ENCODE data around the gene POM121L2. TPM values are rescaled to one million over a fixed set of nuclear protein-coding genes. Genes with fewer than 3 reads are reported as not detected.

POM121L2 gene
- total and polyA plus RNA-seq, 2 donors (not counting 3 experiments of a cell fraction or from before 2014, with no cell fraction given), result not detected

GRCh38 chr6:27290850-27291208 lies 21.2 kb downstream of the POM121L2 start:
- H3K4me2 ChIP-seq (ENCODE audit: insufficient read depth, low read length), result no peak overlapping the region
- FAIRE-seq (no peak), DNase-seq (ENCODE audit: low read depth, low spot score) (no peak)
- H3K9me3 ChIP-seq (replicated peaks; ENCODE audit: control insufficient read depth, insufficient read depth, low read length), result no peaks in the 10 kb centered on the region
- H3K9me1 ChIP-seq (replicated peaks; ENCODE audit: control insufficient read depth, extremely low read depth, insufficient read depth, low read length), result no peaks in the 10 kb centered on the region
- peaks cover 5% of the 10 kb centered on the region for H3K4me1 ChIP-seq (ENCODE audit: control insufficient read depth, extremely low read depth, insufficient read depth, low read length)
- CTCF ChIA-PET, result no interaction called here
- peaks cover 49 to 60% of the 10 kb centered on the region in 2 experiments for H3K27me3 ChIP-seq (ENCODE audit: control insufficient read depth in 2 of 2, insufficient read depth in 2 of 2, low read length in 2 of 2)
- H3K4me3 ChIP-seq (replicated peaks in 1 of 3; ENCODE audit: insufficient read depth in 1 of 3, low read depth in 1 of 3, low read length in 3 of 3), result no peak overlapping the region
- BruUV-seq (replicated peaks), result no TSS peak
- POLR2A ChIA-PET, result no interaction called here
- no peak overlapping the region for H3K27ac ChIP-seq (ENCODE audit: insufficient read depth, low read depth, low read length)
- no peaks in the 10 kb centered on the region for H4K20me1 ChIP-seq (replicated peaks; ENCODE audit: control insufficient read depth, extremely low read depth, insufficient read depth, low read length)
- intact Hi-C loops (cut with micrococcal nuclease) (loop anchor here (10.0 kb wide), 1 partner anchor 464 kb away; no protein-coding TSS in a partner anchor), dilution Hi-C loops (cut with MboI; ENCODE audit: extremely low pct_ligation_motif_present, low sequenced_read_pairs) (no loop called here)
- no peak for TF ChIP-seq EZH2 (IDR thresholded peaks at IDR 0.05; ENCODE audit: borderline replicate concordance, low read depth, low read length, severe bottlenecking)
- no peak for TF ChIP-seq MAX (IDR thresholded peaks at IDR 0.05; ENCODE audit: insufficient read depth, insufficient read length)
- TF ChIP-seq POLR2AphosphoS5 (IDR thresholded peaks at IDR 0.05; ENCODE audit: insufficient read depth, low read depth, low read length), result no peak
- TF ChIP-seq MYC (IDR thresholded peaks at IDR 0.05; ENCODE audit: low read depth, low read length), result no peak
- TF ChIP-seq JUN (IDR thresholded peaks at IDR 0.05; ENCODE audit: borderline replicate concordance, insufficient read depth, insufficient read length, low read depth), result no peak
- no peak for TF ChIP-seq FOS (IDR thresholded peaks at IDR 0.05; ENCODE audit: borderline replicate concordance, insufficient read depth, low read length)
- TF ChIP-seq POLR2A (IDR thresholded peaks at IDR 0.05; ENCODE audit: low read depth, low read length), result no peak
- no peak for TF ChIP-seq GATA2 (IDR thresholded peaks at IDR 0.05; ENCODE audit: insufficient read depth, insufficient read length, low read depth, low read length)
- TF ChIP-seq CTCF (IDR thresholded peaks at IDR 0.05; ENCODE audit: extremely low read depth in 1 of 2, insufficient read depth in 1 of 2, low read depth in 1 of 2, low read length in 2 of 2), result no peak
- H3K79me2 ChIP-seq (ENCODE audit: control insufficient read depth, insufficient read depth, low read length), result no peaks in the 10 kb centered on the region
- H2AFZ ChIP-seq (ENCODE audit: low read depth, low read length), result no peak overlapping the region
- no peak overlapping the region for H3K9ac ChIP-seq (replicated peaks; ENCODE audit: extremely low read depth, insufficient read depth, low read length)
- H3K36me3 ChIP-seq (ENCODE audit: control insufficient read depth in 2 of 2, extremely low read depth in 1 of 2, insufficient read depth in 2 of 2, low read length in 2 of 2), result no peaks in the 10 kb centered on the region
